ENCODE results near the gene PLA2G2D. TPM values are rescaled to one million over a fixed set of nuclear protein-coding genes. Genes with fewer than 3 reads are reported as not detected.
A peak's percentile ranks its signal among the peaks of the same experiment; 100 is the strongest.

PLA2G2D gene
- total RNA-seq, 1 donor: not detected

DNA sequence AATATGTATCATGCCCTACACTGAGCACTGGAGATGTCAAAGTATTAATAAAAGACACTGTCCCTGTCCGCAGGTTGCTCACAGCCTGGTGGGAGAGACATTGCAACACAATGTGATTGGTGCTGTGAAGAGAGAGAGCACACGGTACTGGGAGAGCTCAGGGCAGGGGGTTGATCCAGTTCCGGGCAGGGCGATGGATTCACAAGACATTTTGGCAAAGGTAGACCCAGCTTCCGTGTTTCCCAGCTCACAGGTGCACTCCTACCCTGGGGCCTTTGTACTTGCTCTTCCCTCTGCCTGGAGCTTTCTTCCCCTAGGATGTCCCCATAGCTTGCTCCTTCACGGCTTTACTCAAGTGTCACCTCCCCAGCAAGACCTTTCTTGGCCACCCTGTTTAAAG is 47.9 kb downstream of the PLA2G2D start:
- Histone ChIP-seq H3K4me3 (ENCODE audit: insufficient read depth, low read length) (no peak overlapping the region), H2AFZ (ENCODE audit: low read length) (no peak overlapping the region), H3K27ac (ENCODE audit: low read depth, low read length) (no peak overlapping the region), H3K4me1 (ENCODE audit: insufficient read depth, low read length) (peaks cover 45% of the 10 kb centered on the region), H4K20me1 (ENCODE audit: insufficient read depth, low read length) (no peaks in the 10 kb centered on the region), H3K36me3 (ENCODE audit: insufficient read depth, low read length) (no peaks in the 10 kb centered on the region), H3K9me3 (ENCODE audit: low read depth, low read length) (no peaks in the 10 kb centered on the region), H3K4me2 (ENCODE audit: insufficient read depth, low read length) (peak overlapping the region; percentile 54), H3K27me3 (ENCODE audit: insufficient read depth, low read length) (no peaks in the 10 kb centered on the region), H3K79me2 (ENCODE audit: insufficient read depth, low read length) (no peaks in the 10 kb centered on the region)
- DNase-seq (ENCODE audit: insufficient read length, low spot score, missing footprints): no peak
- TF ChIP-seq, protein P1, sequence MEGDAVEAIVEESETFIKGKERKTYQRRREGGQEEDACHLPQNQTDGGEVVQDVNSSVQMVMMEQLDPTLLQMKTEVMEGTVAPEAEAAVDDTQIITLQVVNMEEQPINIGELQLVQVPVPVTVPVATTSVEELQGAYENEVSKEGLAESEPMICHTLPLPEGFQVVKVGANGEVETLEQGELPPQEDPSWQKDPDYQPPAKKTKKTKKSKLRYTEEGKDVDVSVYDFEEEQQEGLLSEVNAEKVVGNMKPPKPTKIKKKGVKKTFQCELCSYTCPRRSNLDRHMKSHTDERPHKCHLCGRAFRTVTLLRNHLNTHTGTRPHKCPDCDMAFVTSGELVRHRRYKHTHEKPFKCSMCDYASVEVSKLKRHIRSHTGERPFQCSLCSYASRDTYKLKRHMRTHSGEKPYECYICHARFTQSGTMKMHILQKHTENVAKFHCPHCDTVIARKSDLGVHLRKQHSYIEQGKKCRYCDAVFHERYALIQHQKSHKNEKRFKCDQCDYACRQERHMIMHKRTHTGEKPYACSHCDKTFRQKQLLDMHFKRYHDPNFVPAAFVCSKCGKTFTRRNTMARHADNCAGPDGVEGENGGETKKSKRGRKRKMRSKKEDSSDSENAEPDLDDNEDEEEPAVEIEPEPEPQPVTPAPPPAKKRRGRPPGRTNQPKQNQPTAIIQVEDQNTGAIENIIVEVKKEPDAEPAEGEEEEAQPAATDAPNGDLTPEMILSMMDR (IDR thresholded peaks at IDR 0.05; ENCODE audit: extremely low read depth, low read depth, low read length): no peak

DNA sequence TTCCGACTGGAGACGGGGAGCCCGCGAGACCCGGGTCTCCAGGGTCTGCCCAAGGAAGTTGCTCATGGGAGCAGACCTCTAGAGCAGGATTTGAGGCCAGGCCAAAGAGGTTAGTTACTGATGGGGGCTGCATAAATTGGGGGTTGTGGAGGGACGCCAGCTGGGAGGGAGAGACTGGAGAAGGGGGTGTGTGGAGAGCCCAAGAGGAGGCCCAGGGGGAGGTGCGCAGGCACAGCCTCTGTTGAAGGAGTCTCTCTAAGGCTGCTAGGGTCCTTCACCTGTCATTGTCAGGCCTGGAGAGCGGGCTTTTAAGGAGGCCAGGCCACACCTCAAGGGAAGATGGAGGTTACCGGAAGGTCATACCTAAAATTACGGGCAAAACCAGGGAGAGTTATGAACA is 49.0 kb downstream of the PLA2G2D start:
- no peaks in the 10 kb centered on the region for H3K36me3 ChIP-seq (ENCODE audit: insufficient read depth, low read length)
- no peak overlapping the region for H3K27ac ChIP-seq (ENCODE audit: low read depth, low read length)
- no peak for DNase-seq (ENCODE audit: insufficient read length, low spot score, missing footprints)
- no peaks in the 10 kb centered on the region for H3K27me3 ChIP-seq (ENCODE audit: insufficient read depth, low read length)
- no peaks in the 10 kb centered on the region for H3K79me2 ChIP-seq (ENCODE audit: insufficient read depth, low read length)
- H3K4me2 ChIP-seq (ENCODE audit: insufficient read depth, low read length): peak overlapping the region; percentile 54
- H3K9me3 ChIP-seq (ENCODE audit: low read depth, low read length): no peaks in the 10 kb centered on the region
- H3K4me3 ChIP-seq (ENCODE audit: insufficient read depth, low read length): peak overlapping the region; percentile 65
- peaks cover 44% of the 10 kb centered on the region for H3K4me1 ChIP-seq (ENCODE audit: insufficient read depth, low read length)
- no peaks in the 10 kb centered on the region for H4K20me1 ChIP-seq (ENCODE audit: insufficient read depth, low read length)
- TF ChIP-seq, protein P1 (IDR thresholded peaks at IDR 0.05; ENCODE audit: extremely low read depth, low read depth, low read length): no peak
- peak overlapping the region; percentile 73 for H2AFZ ChIP-seq (ENCODE audit: low read length)

DNA sequence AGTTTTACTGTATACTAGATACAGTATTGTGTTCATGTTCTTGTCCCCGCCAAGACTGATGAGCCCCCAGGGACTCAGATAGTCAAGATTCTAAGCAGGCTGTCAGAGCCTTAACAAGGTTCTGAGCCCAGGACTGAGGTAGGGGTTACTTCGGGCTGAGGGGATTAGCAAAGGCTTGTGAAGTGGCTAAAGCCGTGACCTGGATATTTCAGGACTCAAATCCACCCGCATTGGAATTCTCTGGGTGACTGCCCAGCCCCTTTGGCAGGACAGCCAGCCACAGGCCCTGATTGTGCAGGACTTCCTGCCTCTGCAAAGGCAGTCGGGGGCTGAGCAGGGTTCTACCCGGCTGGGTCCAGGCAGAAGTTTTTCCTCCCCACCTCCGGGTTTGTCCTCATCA is 49.5 kb downstream of the PLA2G2D start, which contains the start of gene PLA2G5:
TSS of gene PLA2G5 (plus strand) at position 321 of the 400 bp plus-strand sequence. CDS start 14,637 bp downstream, outside the sequence.
- Histone ChIP-seq H3K4me3 (ENCODE audit: insufficient read depth, low read length) (peak within 1 kb of the TSS; percentile 65), H3K4me2 (ENCODE audit: insufficient read depth, low read length) (peak within 1 kb of the TSS; percentile 54), H3K9me3 (ENCODE audit: low read depth, low read length) (no peaks in the 10 kb centered on the region), H3K4me1 (ENCODE audit: insufficient read depth, low read length) (peaks cover 39% of the 10 kb centered on the region), H4K20me1 (ENCODE audit: insufficient read depth, low read length) (no peaks in the 10 kb centered on the region), H3K27me3 (ENCODE audit: insufficient read depth, low read length) (no peaks in the 10 kb centered on the region), H3K27ac (ENCODE audit: low read depth, low read length) (peak within 1 kb of the TSS; percentile 17), H2AFZ (ENCODE audit: low read length) (peak within 1 kb of the TSS; percentile 73), H3K36me3 (ENCODE audit: insufficient read depth, low read length) (no peaks in the 10 kb centered on the region), H3K79me2 (ENCODE audit: insufficient read depth, low read length) (no peaks in the 10 kb centered on the region)
- DNase-seq (ENCODE audit: insufficient read length, low spot score, missing footprints): no peak
- TF ChIP-seq, protein P1 (IDR thresholded peaks at IDR 0.05; ENCODE audit: extremely low read depth, low read depth, low read length): no peak

DNA sequence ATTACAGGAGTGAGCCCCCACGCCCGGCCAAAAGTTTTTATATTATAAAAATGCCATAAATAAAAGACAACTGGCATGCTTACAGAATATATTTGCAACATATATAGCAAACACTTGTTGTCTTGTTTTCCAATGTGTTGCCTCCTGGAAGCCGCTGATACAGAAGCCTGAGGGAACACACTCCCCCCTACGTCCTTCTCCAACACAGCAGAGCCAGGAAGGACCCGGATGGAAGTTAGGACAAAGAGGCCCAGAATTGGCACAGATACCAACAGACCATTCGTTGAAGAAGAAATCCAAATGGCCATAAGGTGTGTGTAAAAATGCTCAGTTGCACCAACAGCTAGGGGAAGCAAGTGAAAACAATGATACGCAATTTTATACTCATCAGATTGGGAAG is 50.6 kb downstream of the PLA2G2D start:
- H3K36me3 ChIP-seq (ENCODE audit: insufficient read depth, low read length): no peaks in the 10 kb centered on the region
- H3K9me3 ChIP-seq (ENCODE audit: low read depth, low read length): no peaks in the 10 kb centered on the region
- no peak overlapping the region for H3K4me3 ChIP-seq (ENCODE audit: insufficient read depth, low read length)
- DNase-seq (ENCODE audit: insufficient read length, low spot score, missing footprints): no peak
- no peaks in the 10 kb centered on the region for H3K79me2 ChIP-seq (ENCODE audit: insufficient read depth, low read length)
- TF ChIP-seq, protein P1 (IDR thresholded peaks at IDR 0.05; ENCODE audit: extremely low read depth, low read depth, low read length): no peak
- H2AFZ ChIP-seq (ENCODE audit: low read length): no peak overlapping the region
- H3K27ac ChIP-seq (ENCODE audit: low read depth, low read length): no peak overlapping the region
- no peaks in the 10 kb centered on the region for H4K20me1 ChIP-seq (ENCODE audit: insufficient read depth, low read length)
- H3K27me3 ChIP-seq (ENCODE audit: insufficient read depth, low read length): no peaks in the 10 kb centered on the region
- H3K4me2 ChIP-seq (ENCODE audit: insufficient read depth, low read length): no peak overlapping the region
- peaks cover 29% of the 10 kb centered on the region for H3K4me1 ChIP-seq (ENCODE audit: insufficient read depth, low read length)

Data from osteoblast (primary cell).